GM23248 (cell line): Measurements from ENCODE around the gene ANKRD29. TPM values are rescaled to one million over a fixed set of nuclear protein-coding genes. Genes with fewer than 3 reads are reported as not detected.

Experiments
- DNase-seq: peaks from one replicate; pipeline ENCODE4 v3.0.0-alpha.2; 2015
- H2AFZ ChIP-seq: fragments of 200-600 bp; sonication (generic); 2 replicates; pipeline ENCODE4 v1.6.1; 2016; ENCODE audit warnings: antibody characterized with exemption
- H3F3A ChIP-seq: fragments of 200-600 bp; sonication (generic); 2 replicates; pipeline ENCODE4 v1.6.1; 2016; ENCODE audit warnings: mild to moderate bottlenecking, antibody characterized with exemption, mixed run types; ENCODE audit not compliant: insufficient read depth
- H3K27ac ChIP-seq: fragments of 200-600 bp; sonication (generic); 2 replicates; pipeline ENCODE4 v1.5.1; 2016; ENCODE audit warnings: mild to moderate bottlenecking
- H3K27me3 ChIP-seq: fragments of 200-600 bp; sonication (generic); replicated peaks from 2 replicates; pipeline ENCODE4 v1.6.1; 2016; ENCODE audit warnings: mild to moderate bottlenecking; ENCODE audit not compliant: insufficient read depth
- H3K36me3 ChIP-seq: fragments of 200-600 bp; sonication (generic); 2 replicates; pipeline ENCODE4 v1.6.1; 2016; ENCODE audit warnings: low read depth, mild to moderate bottlenecking
- H3K4me1 ChIP-seq: fragments of 200-600 bp; sonication (generic); 2 replicates; pipeline ENCODE4 v1.6.1; 2016; ENCODE audit warnings: mild to moderate bottlenecking; ENCODE audit not compliant: insufficient read depth
- H3K4me2 ChIP-seq: fragments of 200-600 bp; sonication (generic); one replicate; pipeline ENCODE4 v1.6.1; 2016; ENCODE audit warnings: mild to moderate bottlenecking; ENCODE audit not compliant: unreplicated experiment
- H3K4me3 ChIP-seq: fragments of 200-600 bp; sonication (generic); 2 replicates; pipeline ENCODE4 v1.5.1; 2016; ENCODE audit warnings: mild to moderate bottlenecking
- H3K79me2 ChIP-seq: fragments of 200-600 bp; sonication (generic); 2 replicates; pipeline ENCODE4 v1.6.1; 2016; ENCODE audit warnings: mild to moderate bottlenecking; ENCODE audit not compliant: insufficient read depth
- H3K9ac ChIP-seq: fragments of 200-600 bp; sonication (generic); 2 replicates; pipeline ENCODE4 v1.6.1; 2016; ENCODE audit warnings: mild to moderate bottlenecking
- H3K9me2 ChIP-seq: fragments of 200-600 bp; sonication (generic); 2 replicates; pipeline ENCODE4 v1.6.1; 2016; ENCODE audit warnings: mixed run types, mild to moderate bottlenecking, moderate library complexity; ENCODE audit not compliant: insufficient read depth
- H3K9me3 ChIP-seq: fragments of 200-600 bp; sonication (generic); one replicate; pipeline ENCODE4 v1.6.1; 2017; ENCODE audit warnings: low read depth
- H4K20me1 ChIP-seq: fragments of 200-600 bp; sonication (generic); 2 replicates; pipeline ENCODE4 v1.6.0; 2016; ENCODE audit not compliant: insufficient read depth
- EZH2 ChIP-seq: fragments of 200-600 bp; sonication (generic); IDR thresholded peaks from 2 replicates; pipeline ENCODE4 v1.6.1; 2018; ENCODE audit warnings: antibody characterized with exemption, mild to moderate bottlenecking; ENCODE audit not compliant: insufficient read depth, poor library complexity, severe bottlenecking
- EZH2phosphoT487 ChIP-seq: fragments of 200-600 bp; sonication (generic); IDR thresholded peaks from 2 replicates; pipeline ENCODE4 v1.6.1; 2018; ENCODE audit warnings: antibody characterized with exemption, moderate library complexity, mild to moderate bottlenecking, low read depth; ENCODE audit not compliant: insufficient read depth
- WGBS, 2 experiments: methylation state at CpG; one replicate each; pipeline ENCODE4 v1.1.6; 2015 to 2017; ENCODE audit warnings: low lambda C conversion rate in 2 of 2, low coverage in 1 of 2; ENCODE audit errors: missing lambda C conversion rate in 2 of 2; 5-methylcytosine and 5-hydroxymethylcytosine counted together
- in situ Hi-C: fragments of 300-500 bp; cut with MboI; formaldehyde crosslinking; loops from 2 replicates; pipeline ENCODE4 v1.15.0; 2020
- polyA plus RNA-seq: library from polyadenylated mRNA; unstranded; fragments of >200 nt; fragmentation: Nextera tagmentation; extraction: Ambion mirVana; gene quantifications from 2 replicates; pipeline ENCODE4 v1.2.1, GENCODE V29; 2016
- total RNA-seq: library from RNA; depleted of rRNA; stranded (reverse); fragments of >200 nt; shearing (Covaris generic); gene quantifications from 2 replicates; pipeline ENCODE4 v1.2.3, GENCODE V29; 2014

ANKRD29 gene
- total and polyA plus RNA-seq, 2 experiments from 2014 or later: 8.0 to 9.2 TPM

- no peaks in the 10 kb centered on the region for H4K20me1 ChIP-seq
- DNase-seq: no peak
- no peaks in the 10 kb centered on the region for H3K36me3 ChIP-seq
- peaks cover 24% of the 10 kb centered on the region for H3F3A ChIP-seq
- H3K27ac ChIP-seq: no peak overlapping the region
- H3K4me2 ChIP-seq: no peak overlapping the region
- H3K9me3 ChIP-seq: no peaks in the 10 kb centered on the region
- no peaks in the 10 kb centered on the region; the same call in 1 of the 2 replicates for H3K27me3 ChIP-seq
- TF ChIP-seq EZH2 (no peak), EZH2phosphoT487 (no peak)
- in situ Hi-C loops: no loop called here
- no peak overlapping the region for H3K4me3 ChIP-seq
- H3K79me2 ChIP-seq: no peaks in the 10 kb centered on the region
- H3K9me2 ChIP-seq: no peaks in the 10 kb centered on the region
- no peak overlapping the region for H3K9ac ChIP-seq
- peaks cover 16% of the 10 kb centered on the region for H3K4me1 ChIP-seq
- no peak overlapping the region for H2AFZ ChIP-seq
- 24 to 29% methylated on average over 3 of the region's 3 CpGs for WGBS, 2 experiments
Measured at GRCh38 chr18:23683155-23683554, 20.4 kb upstream of the ANKRD29 start.

GRCh38 chr18:23682472-23682871, 19.8 kb upstream of the ANKRD29 start:
- DNase-seq: no peak
- Histone ChIP-seq H2AFZ (no peak overlapping the region), H3K9ac (no peak overlapping the region), H3K4me3 (no peak overlapping the region), H4K20me1 (no peaks in the 10 kb centered on the region), H3K9me3 (no peaks in the 10 kb centered on the region), H3K9me2 (no peaks in the 10 kb centered on the region), H3K4me1 (peaks cover 16% of the 10 kb centered on the region), H3K79me2 (no peaks in the 10 kb centered on the region), H3K27ac (no peak overlapping the region), H3K27me3 (no peaks in the 10 kb centered on the region), H3F3A (peaks cover 24% of the 10 kb centered on the region), H3K36me3 (no peaks in the 10 kb centered on the region), H3K4me2 (no peak overlapping the region)
- WGBS, 2 experiments: 86 to 100% methylated on average over 1 of the region's 1 CpG
- TF ChIP-seq EZH2: no peak
- TF ChIP-seq EZH2phosphoT487: no peak
- in situ Hi-C loops: no loop called here

- TF ChIP-seq EZH2 (no peak), EZH2phosphoT487 (no peak)
- in situ Hi-C loops: no loop called here
- H3K9me3 ChIP-seq: no peaks in the 10 kb centered on the region
- H3K9ac ChIP-seq: no peak overlapping the region
- no peaks in the 10 kb centered on the region for H3K36me3 ChIP-seq
- H4K20me1 ChIP-seq: no peaks in the 10 kb centered on the region
- peaks cover 16% of the 10 kb centered on the region for H3K4me1 ChIP-seq
- H3K4me3 ChIP-seq: no peak overlapping the region
- H3K4me2 ChIP-seq: no peak overlapping the region
- 77 to 78% methylated on average over 2 of the region's 2 CpGs for WGBS, 2 experiments
- peaks cover 24% of the 10 kb centered on the region for H3F3A ChIP-seq
- H3K79me2 ChIP-seq: no peaks in the 10 kb centered on the region
- no peaks in the 10 kb centered on the region for H3K9me2 ChIP-seq
- no peaks in the 10 kb centered on the region for H3K27me3 ChIP-seq
- no peak overlapping the region for H3K27ac ChIP-seq
- no peak for DNase-seq
- H2AFZ ChIP-seq: no peak overlapping the region
Measured at GRCh38 chr18:23682045-23682444, 19.3 kb upstream of the ANKRD29 start.

- Histone ChIP-seq H4K20me1 (no peaks in the 10 kb centered on the region), H3K27ac (no peak overlapping the region), H3K4me3 (no peak overlapping the region), H3K4me1 (no peaks in the 10 kb centered on the region), H3K27me3 (no peaks in the 10 kb centered on the region), H3K79me2 (no peaks in the 10 kb centered on the region), H2AFZ (no peak overlapping the region), H3K36me3 (no peaks in the 10 kb centered on the region), H3K9ac (no peak overlapping the region), H3F3A (no peaks in the 10 kb centered on the region), H3K4me2 (no peak overlapping the region), H3K9me3 (no peaks in the 10 kb centered on the region), H3K9me2 (no peaks in the 10 kb centered on the region)
- in situ Hi-C loops: no loop called here
- WGBS, 2 experiments: 79 to 83% methylated on average over 3 of the region's 3 CpGs
- no peak for DNase-seq
- TF ChIP-seq EZH2 (no peak), EZH2phosphoT487 (no peak)
Measured at GRCh38 chr18:23675896-23676295, 13.2 kb upstream of the ANKRD29 start.

- no peak overlapping the region for H2AFZ ChIP-seq
- no peaks in the 10 kb centered on the region for H3K79me2 ChIP-seq
- no peaks in the 10 kb centered on the region for H4K20me1 ChIP-seq
- H3K9ac ChIP-seq: no peak overlapping the region
- H3K36me3 ChIP-seq: no peaks in the 10 kb centered on the region
- H3K27me3 ChIP-seq: peaks cover 2% of the 10 kb centered on the region; the same call in 1 of the 2 replicates
- H3K27ac ChIP-seq: no peak overlapping the region
- no peaks in the 10 kb centered on the region for H3F3A ChIP-seq
- no peaks in the 10 kb centered on the region for H3K4me1 ChIP-seq
- H3K9me2 ChIP-seq: no peaks in the 10 kb centered on the region
- no peak for DNase-seq
- H3K4me2 ChIP-seq: no peak overlapping the region
- H3K9me3 ChIP-seq: no peaks in the 10 kb centered on the region
- in situ Hi-C loops: no loop called here
- no peak overlapping the region for H3K4me3 ChIP-seq
- no peak for TF ChIP-seq EZH2phosphoT487
- TF ChIP-seq EZH2: no peak
Measured at GRCh38 chr18:23675236-23675635, 12.5 kb upstream of the ANKRD29 start.
